Urothelium cell line (cell line): ENCODE measurements around the gene PIGQ.

Source experiments
- DNase-seq: peaks from one replicate; pipeline ENCODE4 v3.0.0; 2011; ENCODE audit warnings: low spot score, mixed read lengths
- FAIRE-seq: peaks from 2 replicates; lab custom pipeline; 2011; peaks lifted over from hg19 to GRCh38; lab: Jason Lieb, UNC

PIGQ gene

DNA sequence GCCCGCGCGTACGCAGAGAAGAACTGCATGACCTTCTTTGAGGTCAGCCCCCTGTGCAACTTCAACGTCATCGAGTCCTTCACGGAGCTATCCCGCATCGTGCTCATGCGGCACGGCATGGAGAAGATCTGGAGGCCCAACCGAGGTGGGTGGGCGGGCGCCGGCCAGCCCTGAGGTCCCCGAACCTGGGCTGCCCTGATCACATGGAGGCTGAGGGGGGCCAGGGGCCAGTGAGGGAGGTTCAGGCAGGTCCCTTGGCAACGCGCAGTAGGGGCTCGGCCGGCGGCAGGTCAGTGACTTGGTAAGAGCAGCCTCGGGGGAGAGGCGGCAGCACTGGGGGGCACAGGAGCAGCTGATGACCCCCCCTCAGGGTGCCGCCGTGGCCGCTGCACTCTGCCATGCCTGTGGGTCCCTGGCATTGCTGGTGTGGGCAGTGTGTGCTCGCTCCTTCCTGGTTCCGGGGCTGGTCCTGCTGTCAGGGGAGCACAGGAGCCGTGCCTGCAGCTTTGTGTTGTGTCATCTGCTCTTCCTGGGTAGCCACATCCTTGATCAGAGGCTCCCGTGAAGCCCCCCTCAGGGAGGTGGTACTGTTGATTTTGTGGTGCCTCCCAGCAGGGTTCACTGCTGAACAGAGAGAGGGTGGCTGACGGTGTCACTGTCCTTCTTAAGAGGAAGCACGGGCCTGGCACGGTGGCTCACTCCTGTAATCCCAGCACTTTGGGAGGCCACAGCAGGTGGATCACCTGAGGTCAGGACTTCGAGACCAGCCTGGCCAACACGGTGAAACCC, 56.4 kb downstream of the PIGQ start:
- FAIRE-seq (no peak), DNase-seq (no peak)

DNA sequence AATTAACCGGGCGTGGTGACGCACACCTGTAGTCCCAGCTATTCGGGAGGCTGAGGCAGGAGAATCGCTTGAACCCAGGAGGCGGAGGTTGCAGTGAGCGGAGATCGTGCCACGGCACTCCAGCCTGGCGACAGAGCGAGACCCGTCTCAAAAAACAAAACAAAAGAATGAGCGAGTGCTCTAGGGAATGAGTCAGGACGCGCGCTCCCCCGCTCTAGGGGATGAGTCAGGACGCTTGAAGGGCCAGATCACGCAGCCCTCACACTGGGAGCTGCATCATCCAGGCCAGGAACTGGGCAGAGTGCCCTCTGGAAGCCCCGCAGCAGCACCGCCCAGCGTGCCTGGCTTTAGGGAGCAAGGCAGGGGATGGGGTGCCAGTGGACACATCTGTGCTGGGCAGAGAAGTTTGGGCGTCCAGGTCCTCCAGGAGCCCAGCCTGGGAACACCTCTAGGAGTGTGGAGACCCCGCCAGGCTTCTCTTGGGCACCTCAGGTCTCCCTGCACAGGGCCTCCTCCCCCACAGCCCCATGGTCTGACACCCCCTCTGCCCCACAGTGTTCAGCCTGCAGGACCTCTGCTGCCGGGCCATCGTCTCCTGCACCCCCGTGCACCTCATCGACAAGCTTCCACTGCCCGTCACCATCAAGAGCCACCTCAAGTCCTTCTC, 57.2 kb downstream of the PIGQ start:
- FAIRE-seq (no peak), DNase-seq (peak; percentile 95)

DNA sequence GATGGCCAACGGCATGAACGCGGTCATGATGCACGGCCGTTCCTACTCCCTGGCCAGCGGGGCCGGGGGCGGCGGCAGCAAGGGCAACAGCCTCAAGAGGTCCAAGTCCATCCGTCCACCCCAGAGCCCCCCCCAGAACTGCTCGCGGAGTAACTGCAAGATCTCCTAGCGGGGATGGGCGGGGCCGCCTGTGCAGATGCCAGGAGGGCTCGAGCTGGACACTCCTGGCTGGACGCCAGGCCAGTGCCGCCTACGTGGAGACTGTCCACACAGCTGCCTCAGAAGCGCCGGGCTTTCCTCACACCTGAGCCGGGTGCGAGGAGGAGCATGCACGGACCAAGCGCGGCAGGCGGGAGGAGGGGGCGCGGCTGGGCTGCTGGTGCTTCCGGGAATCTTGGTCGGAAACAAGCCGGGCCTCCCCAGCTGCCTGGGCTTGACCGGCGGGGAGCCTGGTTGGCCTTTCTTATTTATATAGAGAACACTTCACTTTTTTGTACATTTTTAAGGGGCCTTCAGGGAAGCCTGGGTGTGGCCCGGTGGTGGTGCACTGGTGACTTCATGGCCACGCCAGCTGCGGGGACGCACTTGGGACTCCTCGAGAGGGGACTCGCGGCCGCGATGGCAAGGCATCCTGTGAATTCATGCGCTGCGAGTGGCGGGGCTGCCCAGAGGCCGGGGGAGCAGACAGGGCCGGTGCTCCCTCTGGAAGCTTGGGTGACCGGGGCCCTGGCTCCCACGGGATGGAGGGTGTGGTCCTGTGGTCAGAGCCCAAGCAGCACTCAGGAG, 57.9 kb downstream of the PIGQ start:
- no peak for DNase-seq
- FAIRE-seq, result no peak

DNA sequence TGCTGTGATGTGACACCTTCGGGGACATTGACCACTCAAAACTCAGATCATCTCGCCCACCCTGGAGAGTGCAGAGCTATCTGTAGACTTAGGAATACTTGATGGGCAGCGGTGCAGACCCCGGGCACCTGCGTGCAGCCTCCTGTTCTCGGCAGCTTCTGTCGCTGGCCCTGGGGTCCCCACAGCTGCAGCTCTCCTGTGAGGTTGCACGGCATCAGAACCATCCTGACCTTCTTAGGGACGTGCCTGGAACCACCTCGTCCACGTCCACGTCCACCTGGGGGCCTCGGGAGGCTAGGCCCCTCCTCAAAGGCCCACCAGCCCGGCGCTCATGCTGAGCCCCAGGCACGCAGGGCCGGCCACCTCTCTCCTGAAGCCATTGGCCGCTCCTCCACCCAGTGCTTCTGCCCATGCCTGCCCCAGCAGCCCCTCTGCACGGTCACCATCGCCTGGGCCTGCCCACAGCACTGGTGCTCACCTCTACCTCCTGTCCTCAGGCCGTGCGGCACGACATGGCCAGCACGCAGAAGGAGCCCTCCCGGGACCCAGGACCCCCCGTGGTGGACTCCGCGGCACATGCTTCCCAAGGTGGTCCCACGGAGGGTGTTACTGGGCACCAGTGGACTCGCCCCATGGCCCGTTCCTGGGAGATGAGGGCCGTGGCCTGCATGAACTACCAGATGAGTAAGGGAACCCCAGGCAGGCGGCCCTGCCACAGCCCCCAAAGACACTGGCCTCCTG, 58.7 kb downstream of the PIGQ start:
- no peak for FAIRE-seq
- no peak for DNase-seq

DNA sequence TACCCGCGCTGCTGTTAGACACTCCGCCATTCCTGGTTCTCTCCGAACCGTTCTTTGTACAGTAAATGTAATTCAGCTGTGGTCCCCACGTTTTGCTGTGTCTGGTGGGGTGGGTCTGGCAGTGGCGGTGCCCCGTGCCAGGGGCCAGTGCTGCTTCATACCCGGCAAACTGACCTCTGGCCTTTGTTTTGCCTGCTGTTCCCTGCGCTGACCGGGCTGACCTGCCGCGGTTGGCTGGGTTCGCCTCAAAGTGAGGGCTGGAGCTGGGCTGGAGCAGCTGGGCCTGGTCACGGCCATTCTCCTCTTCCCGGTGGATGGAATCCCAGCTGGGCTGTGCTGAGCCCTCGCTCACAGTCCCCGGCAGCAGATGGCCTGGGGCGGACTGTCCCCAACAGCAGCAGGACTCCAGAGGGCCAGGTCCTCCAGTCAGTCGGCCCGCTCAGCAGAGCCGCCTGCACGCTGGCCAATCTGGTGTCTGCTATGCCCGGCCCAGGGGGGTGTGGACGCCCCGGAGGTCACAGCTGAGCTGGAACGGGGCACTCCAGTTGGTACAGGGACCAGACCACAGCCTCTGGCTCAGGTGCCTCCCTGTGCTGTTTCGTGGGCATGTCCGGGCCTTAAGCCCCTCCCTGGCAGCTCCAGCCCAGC, 59.5 kb downstream of the PIGQ start:
- FAIRE-seq, result no peak
- DNase-seq, result no peak

DNA sequence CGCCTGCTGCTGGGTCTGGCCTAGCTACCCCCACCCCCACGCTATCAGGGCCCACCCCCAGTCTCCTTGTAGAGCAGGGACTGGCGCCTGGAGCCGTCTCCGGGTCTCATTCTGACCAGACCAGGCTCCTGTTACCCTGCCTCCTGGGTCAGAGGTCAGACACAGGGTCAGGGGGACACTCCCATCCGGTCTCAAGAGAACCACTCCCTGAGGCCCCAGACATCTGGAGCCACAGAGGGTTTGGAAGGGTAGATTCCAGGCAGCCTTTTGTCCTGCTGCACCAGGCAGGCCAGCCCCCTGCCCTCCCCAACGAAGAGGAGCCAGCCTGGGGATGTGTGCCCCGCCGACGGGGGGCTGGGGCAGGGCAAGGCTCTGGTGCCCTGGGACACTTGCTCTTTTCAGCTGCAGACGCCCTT, 60.1 kb downstream of the PIGQ start:
- no peak for FAIRE-seq

DNA sequence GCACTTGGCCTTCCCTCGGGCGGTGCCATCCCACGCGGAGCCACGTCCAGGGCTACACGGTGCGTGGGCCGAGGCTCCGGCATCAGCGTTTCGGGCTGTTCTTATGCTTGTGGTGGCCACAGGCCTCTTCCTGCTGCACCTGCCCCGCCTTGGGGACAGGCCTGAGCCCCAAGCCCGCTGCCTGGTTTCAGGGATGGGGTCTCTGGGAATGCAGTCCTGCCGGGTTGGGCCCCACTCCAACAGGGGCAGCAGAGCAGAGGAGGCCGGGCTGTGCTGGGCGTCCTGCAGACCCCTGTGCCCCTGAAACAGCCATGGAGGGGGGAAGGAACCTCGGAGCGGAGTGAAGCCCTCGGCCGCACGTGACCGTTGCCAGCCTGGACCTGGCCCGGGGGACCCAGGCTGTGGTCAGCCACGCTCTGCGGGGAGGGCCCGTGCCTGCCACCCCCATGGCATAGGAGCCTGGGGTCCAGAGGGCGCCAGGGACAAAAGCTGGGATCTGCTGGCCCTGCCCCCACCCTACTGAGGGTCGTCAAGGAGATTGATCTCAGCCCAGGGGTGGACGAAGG, 60.6 kb downstream of the PIGQ start:
- DNase-seq (no peak), FAIRE-seq (no peak)

More for the DNA sequence above, 60.1 kb downstream of the PIGQ start:
- no peak for DNase-seq

DNA sequence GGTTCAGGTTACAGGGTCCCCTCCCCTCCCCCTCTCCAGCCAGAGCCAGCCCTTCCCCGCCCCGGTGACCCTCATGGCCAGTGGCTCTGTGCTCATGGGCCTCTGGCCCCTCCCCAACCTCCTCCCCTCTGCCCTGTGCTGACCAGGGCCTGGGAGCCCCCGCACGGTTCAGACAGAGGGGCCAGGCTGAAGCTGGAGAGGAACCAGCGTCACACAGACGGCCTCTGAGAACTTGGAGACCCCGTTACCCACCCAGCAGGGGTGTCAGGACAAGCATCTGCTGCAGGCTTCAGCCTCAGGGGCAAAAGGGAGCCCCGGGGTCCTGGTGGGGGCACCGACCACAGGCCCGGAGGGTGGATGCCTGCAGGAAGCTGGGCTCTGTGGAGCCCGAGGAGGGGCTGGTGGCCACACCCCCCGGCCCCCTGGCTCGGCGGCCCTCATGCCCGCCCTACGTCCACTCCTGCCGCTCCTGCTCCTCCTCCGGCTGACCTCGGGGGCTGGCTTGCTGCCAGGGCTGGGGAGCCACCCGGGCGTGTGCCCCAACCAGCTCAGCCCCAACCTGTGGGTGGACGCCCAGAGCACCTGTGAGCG, 61.1 kb downstream of the PIGQ start, which contains the start of gene WFIKKN1:
WFIKKN1 (plus strand) TSS at position 171 of the 591 bp plus-strand sequence; CDS start at position 440, 269 bp downstream.
- DNase-seq (no peak), FAIRE-seq (no peak)

DNA sequence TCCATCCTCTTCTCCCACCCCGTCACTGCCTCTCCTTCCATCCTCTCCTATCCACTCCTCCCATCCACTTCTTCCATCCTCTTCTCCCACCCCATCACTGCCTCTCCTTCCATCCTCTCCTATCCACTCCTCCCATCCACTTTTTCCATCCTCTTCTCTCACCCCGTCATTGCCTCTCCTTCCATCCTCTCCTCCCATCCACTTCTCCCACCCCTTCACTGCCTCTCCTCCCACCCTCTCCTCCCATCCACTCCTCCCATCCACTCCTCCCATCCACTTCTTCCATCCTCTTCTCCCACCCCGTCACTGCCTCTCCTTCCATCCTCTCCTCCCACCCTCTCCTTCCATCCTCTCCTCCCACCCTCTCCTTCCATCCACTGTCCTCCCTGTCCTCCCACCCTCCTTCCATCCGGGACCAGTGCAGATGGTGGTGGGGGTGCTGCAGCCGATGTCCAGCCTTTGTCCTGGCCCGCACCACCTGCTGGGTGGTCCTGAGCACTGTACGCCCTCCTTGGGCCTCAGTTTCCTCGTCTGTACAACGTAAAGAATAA, 62.1 kb downstream of the PIGQ start:
- DNase-seq, result no peak
- no peak for FAIRE-seq

DNA sequence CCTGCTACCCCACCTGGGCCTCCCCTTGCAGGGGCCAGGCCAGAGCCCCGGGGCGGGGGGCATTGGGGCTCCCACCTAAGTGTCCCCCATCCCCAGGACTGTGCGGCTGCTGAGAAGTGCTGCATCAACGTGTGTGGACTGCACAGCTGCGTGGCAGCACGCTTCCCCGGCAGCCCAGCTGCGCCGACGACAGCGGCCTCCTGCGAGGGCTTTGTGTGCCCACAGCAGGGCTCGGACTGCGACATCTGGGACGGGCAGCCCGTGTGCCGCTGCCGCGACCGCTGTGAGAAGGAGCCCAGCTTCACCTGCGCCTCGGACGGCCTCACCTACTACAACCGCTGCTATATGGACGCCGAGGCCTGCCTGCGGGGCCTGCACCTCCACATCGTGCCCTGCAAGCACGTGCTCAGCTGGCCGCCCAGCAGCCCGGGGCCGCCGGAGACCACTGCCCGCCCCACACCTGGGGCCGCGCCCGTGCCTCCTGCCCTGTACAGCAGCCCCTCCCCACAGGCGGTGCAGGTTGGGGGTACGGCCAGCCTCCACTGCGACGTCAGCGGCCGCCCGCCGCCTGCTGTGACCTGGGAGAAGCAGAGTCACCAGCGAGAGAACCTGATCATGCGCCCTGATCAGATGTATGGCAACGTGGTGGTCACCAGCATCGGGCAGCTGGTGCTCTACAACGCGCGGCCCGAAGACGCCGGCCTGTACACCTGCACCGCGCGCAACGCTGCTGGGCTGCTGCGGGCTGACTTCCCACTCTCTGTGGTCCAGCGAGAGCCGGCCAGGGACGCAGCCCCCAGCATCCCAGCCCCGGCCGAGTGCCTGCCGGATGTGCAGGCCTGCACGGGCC, 62.9 kb downstream of the PIGQ start:
- DNase-seq (no peak), FAIRE-seq (no peak)

DNA sequence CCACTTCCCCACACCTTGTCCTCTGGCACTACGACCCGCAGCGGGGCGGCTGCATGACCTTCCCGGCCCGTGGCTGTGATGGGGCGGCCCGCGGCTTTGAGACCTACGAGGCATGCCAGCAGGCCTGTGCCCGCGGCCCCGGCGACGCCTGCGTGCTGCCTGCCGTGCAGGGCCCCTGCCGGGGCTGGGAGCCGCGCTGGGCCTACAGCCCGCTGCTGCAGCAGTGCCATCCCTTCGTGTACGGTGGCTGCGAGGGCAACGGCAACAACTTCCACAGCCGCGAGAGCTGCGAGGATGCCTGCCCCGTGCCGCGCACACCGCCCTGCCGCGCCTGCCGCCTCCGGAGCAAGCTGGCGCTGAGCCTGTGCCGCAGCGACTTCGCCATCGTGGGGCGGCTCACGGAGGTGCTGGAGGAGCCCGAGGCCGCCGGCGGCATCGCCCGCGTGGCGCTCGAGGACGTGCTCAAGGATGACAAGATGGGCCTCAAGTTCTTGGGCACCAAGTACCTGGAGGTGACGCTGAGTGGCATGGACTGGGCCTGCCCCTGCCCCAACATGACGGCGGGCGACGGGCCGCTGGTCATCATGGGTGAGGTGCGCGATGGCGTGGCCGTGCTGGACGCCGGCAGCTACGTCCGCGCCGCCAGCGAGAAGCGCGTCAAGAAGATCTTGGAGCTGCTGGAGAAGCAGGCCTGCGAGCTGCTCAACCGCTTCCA, 63.7 kb downstream of the PIGQ start:
- DNase-seq (no peak), FAIRE-seq (no peak)
